ENCODE measurements around the gene CARD9. TPM values are rescaled to one million over a fixed set of nuclear protein-coding genes. Genes with fewer than 3 reads are reported as not detected.

The CARD9 gene
- total and polyA plus RNA-seq, 2 of the 8 experiments (the other 6 are each of a cell fraction or from before 2014, with no cell fraction given): 0.15 to 1.1 TPM

DNA sequence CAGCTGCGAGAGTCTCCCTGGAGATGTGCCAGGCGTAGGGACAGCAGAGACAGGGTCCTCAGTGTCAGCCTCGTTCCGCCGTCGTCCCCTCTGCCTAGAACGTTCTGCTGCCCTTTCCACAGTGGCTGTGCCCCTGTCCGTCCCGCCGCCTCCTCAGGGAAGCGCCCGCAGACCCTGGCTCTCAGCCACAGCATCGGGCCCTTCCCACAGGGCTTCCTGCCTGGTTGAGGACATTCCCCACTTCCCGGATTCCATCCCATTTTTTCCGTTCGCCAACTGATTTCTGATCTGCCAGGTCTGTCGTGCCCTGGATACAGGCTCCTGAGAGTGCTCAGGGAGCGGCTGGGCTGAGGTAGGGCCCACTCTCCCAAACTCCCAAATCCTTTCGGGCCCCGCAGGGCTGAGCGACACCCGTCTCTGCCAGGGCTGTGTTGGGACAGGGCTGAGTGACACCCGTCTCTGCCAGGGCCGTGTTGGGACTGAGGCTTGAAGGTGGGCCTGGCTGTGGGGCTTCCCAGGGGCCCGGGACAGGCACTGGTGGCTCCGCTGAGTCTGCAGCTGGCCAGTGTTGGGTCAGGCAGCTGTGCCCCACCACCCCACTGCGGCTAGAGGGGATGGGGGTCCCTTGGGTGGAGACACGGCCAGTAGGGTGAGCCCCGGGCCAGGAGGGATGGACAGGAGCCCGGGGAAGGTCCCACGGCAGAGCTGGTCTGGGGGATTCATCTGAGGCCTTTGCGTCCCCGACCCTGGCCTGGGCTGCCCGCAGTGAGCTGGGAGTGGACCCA is 25.8 kb downstream of the CARD9 start (continued):
- TF ChIP-seq RAD21 (IDR thresholded peaks at IDR 0.05 in 1 of 2, conservative IDR thresholded peaks at IDR 0.05 in 1 of 2; ENCODE audit: low read depth in 2 of 2, low read length in 2 of 2): no peak
- TF ChIP-seq TAF1 (IDR thresholded peaks at IDR 0.05; ENCODE audit: low read depth, low read length): no peak
- no peak for TF ChIP-seq SP1 (IDR thresholded peaks at IDR 0.05; ENCODE audit: low read depth, low read length)
- TF ChIP-seq CHD1 (IDR thresholded peaks at IDR 0.05; ENCODE audit: low read depth, low read length): no peak
- no peak for TF ChIP-seq ATF3 (IDR thresholded peaks at IDR 0.05; ENCODE audit: insufficient read depth, low read depth, low read length)
- TF ChIP-seq RNF2 (IDR thresholded peaks at IDR 0.05; ENCODE audit: borderline replicate concordance, low read depth, low read length, missing control alignments, poor library complexity, severe bottlenecking): no peak
- no peak for TF ChIP-seq CEBPB (IDR thresholded peaks at IDR 0.05; ENCODE audit: low read depth, low read length)
- no peak for TF ChIP-seq POU5F1 (IDR thresholded peaks at IDR 0.05; ENCODE audit: low read depth, low read length)
- no peak for TF ChIP-seq POLR2AphosphoS5 (IDR thresholded peaks at IDR 0.05; ENCODE audit: low read depth, low read length)
- no peak for TF ChIP-seq POLR2A (IDR thresholded peaks at IDR 0.05; ENCODE audit: control extremely low read depth in 1 of 2, low read depth in 2 of 2, low read length in 2 of 2)
